ENCODE measurements around the gene FGGY.

DNA sequence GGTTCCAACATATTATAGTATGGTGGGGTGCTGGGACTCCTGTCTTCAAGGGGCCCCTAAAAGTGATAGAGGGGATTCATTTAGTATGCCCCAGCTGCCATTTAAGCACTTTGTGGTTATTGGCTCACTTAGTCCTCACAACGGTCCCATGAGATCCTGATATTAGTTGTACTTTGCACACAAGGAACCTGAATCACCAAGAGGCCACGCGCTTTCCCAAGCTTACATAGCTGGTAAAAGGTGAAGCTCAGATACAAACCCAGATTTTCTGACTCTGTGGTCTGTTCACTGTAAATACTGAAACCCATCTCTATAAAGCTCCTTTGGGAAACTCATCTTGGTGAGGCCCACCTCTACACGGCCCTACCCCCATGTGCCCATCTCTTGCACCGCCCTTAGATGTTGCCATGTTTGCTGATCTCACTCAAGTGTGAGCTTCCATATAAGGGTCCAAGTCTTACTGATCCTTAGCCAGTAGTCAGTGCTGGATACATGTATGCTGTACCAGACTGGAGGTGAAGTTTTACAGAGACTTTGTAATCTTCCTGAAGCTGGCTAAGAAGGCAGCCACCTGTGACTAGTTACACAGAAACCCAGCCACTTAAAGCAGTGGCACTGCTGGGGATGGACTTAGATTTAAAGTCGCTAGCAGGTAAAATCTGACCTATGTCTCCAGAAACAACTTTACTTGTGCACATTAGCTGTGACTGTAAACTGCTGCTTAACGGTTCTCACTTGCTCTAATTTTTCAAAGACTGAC, 393.5 kb downstream of the FGGY start:
- TF ChIP-seq CTCF (IDR thresholded peaks at IDR 0.05; ENCODE audit: extremely low read depth in 1 of 2, insufficient read depth in 1 of 2, low read depth in 1 of 2, low read length in 2 of 2) (no peak), EZH2 (IDR thresholded peaks at IDR 0.05; ENCODE audit: borderline replicate concordance, low read depth, low read length, severe bottlenecking) (no peak), POLR2AphosphoS5 (IDR thresholded peaks at IDR 0.05; ENCODE audit: insufficient read depth, low read depth, low read length) (no peak), MYC (IDR thresholded peaks at IDR 0.05; ENCODE audit: low read depth, low read length) (no peak), JUN (IDR thresholded peaks at IDR 0.05; ENCODE audit: borderline replicate concordance, insufficient read depth, insufficient read length, low read depth) (no peak), FOS (IDR thresholded peaks at IDR 0.05; ENCODE audit: borderline replicate concordance, insufficient read depth, low read length) (no peak)

Measured in endothelial cell of umbilical vein (primary cell).